ENCODE measurements around the gene CACNA1F.

Gene CACNA1F

DNA sequence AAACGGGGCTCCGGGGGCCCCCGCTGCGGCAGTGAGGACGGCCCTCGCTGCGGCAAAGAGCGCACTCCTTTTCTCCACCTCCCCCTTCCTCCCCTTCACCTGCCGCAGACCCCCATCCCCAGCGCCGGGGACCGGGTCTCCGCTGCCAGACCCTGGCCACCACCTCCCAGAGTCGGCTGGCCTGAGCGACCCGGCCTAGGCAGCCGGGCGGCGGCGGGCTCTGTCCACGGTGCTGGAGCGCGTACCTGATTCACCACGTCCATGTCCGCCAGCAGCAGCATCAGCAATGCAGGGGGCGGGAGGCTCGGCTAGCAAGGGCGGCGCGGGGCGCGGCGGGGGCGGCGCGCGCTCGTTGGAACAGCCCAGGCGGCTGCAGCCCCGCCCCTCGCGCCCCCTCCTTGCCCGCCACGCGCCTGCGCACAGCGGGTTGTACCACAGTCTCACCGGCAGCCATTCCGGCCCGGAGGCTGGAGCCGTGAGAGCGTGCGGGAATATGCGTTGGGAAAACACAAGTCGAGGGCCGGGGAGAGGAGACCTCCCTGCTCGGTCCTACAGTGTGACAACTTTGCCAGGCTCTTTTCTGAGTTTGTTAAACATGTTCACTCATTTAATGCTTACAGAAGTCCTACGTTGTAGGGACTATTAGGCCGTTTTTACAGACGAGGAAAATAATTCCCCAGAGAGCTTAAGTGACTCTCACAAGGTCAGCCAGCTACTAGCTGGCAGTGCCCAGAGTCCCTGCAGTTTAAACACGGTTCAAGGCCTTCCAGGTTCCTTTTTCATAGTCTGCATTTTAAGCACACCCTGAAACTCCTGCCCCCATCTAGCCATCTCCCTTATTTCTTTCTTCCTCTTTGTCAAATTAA is 33.0 kb downstream of the CACNA1F start, which contains the start of gene SYP:
Gene SYP, minus strand, starts transcription at position 288 of the 866 bp plus-strand sequence. Its CDS starts 7 bp downstream, at position 281.
- no peaks in the 10 kb centered on the region for H3K79me2 ChIP-seq (ENCODE audit: control insufficient read depth, insufficient read depth, low read length)

DNA sequence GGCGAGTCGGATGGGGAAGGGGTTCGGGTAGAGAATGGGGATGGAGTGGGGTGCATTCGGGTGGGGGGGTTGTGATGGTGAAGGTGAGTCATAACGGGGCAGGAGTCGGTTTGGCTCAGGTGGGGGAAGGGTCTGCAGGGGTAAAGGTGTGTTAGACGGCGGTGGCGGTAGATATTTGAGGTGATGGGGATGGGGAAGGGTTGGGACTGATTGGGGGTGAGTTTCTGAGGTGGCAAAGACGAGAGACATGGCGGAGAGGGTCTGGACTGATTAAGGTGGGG is 33.9 kb downstream of the CACNA1F start:
- H3K36me3 ChIP-seq (ENCODE audit: control insufficient read depth, insufficient read depth, low read length) = no peaks in the 10 kb centered on the region
- H3K9ac ChIP-seq (ENCODE audit: low read length) = no peak overlapping the region
- H4K5ac ChIP-seq (ENCODE audit: low read length) = no peak overlapping the region
- H3K23ac ChIP-seq (ENCODE audit: low read length) = no peak overlapping the region
- no peak overlapping the region for H3K18ac ChIP-seq (ENCODE audit: low read length)
- H2BK5ac ChIP-seq (ENCODE audit: low read length) = no peak overlapping the region
- no peak overlapping the region for H3K4me2 ChIP-seq (ENCODE audit: low read length)
- H3K27ac ChIP-seq (ENCODE audit: low read depth, low read length) = no peak overlapping the region
- no peak overlapping the region for H2BK120ac ChIP-seq (ENCODE audit: low read depth, low read length)
- H3K4me3 ChIP-seq (ENCODE audit: low read length) = no peak overlapping the region
- no peak overlapping the region for H3K56ac ChIP-seq (ENCODE audit: low read length)
- H3K4ac ChIP-seq (ENCODE audit: low read depth, low read length) = no peak overlapping the region
- WGBS (ENCODE audit: extremely low coverage, insufficient coverage, low lambda C conversion rate) = no CpG with 5 or more reads among the region's 11 CpGs
- no peaks in the 10 kb centered on the region for H3K79me2 ChIP-seq (ENCODE audit: control insufficient read depth, insufficient read depth, low read length)
- no peak for DNase-seq
- no peaks in the 10 kb centered on the region for H3K27me3 ChIP-seq (ENCODE audit: insufficient read depth, low read length, poor library complexity)
- H4K8ac ChIP-seq (ENCODE audit: low read depth, low read length) = no peak overlapping the region
- H2BK15ac ChIP-seq (replicated peaks; ENCODE audit: low read depth) = no peak overlapping the region
- no peaks in the 10 kb centered on the region for H3K79me1 ChIP-seq (ENCODE audit: low read length)
- H3K4me1 ChIP-seq (ENCODE audit: control insufficient read depth, low read depth, low read length) = no peaks in the 10 kb centered on the region
- H2AK5ac ChIP-seq (ENCODE audit: low read length) = no peak overlapping the region

More for the DNA sequence above, 33.0 kb downstream of the CACNA1F start, which contains the start of gene SYP:
- Histone ChIP-seq H3K9ac (ENCODE audit: low read length) (peak within 1 kb of the TSS; percentile 49), H3K79me1 (ENCODE audit: low read length) (no peaks in the 10 kb centered on the region), H3K18ac (ENCODE audit: low read length) (no peak within 1 kb of the TSS), H2BK5ac (ENCODE audit: low read length) (no peak within 1 kb of the TSS), H2AK5ac (ENCODE audit: low read length) (no peak within 1 kb of the TSS), H3K4me2 (ENCODE audit: low read length) (no peak within 1 kb of the TSS), H3K36me3 (ENCODE audit: control insufficient read depth, insufficient read depth, low read length) (no peaks in the 10 kb centered on the region), H4K8ac (ENCODE audit: low read depth, low read length) (no peak within 1 kb of the TSS), H4K5ac (ENCODE audit: low read length) (no peak within 1 kb of the TSS), H3K27ac (ENCODE audit: low read depth, low read length) (no peak within 1 kb of the TSS), H2BK120ac (ENCODE audit: low read depth, low read length) (no peak within 1 kb of the TSS), H3K4me3 (ENCODE audit: low read length) (no peak within 1 kb of the TSS), H2BK15ac (replicated peaks; ENCODE audit: low read depth) (no peak within 1 kb of the TSS), H3K27me3 (ENCODE audit: insufficient read depth, low read length, poor library complexity) (no peaks in the 10 kb centered on the region), H3K56ac (ENCODE audit: low read length) (peak within 1 kb of the TSS; percentile 60), H3K4ac (ENCODE audit: low read depth, low read length) (no peak within 1 kb of the TSS), H3K23ac (ENCODE audit: low read length) (no peak within 1 kb of the TSS), H3K4me1 (ENCODE audit: control insufficient read depth, low read depth, low read length) (no peaks in the 10 kb centered on the region)
- peak; percentile 92 for DNase-seq
- WGBS (ENCODE audit: extremely low coverage, insufficient coverage, low lambda C conversion rate) = no CpG with 5 or more reads among the region's 61 CpGs

GRCh38 chrX:49198540-49199314 is 34.4 kb downstream of the CACNA1F start:
- H3K36me3 ChIP-seq (ENCODE audit: control insufficient read depth, insufficient read depth, low read length) = no peaks in the 10 kb centered on the region
- H3K79me2 ChIP-seq (ENCODE audit: control insufficient read depth, insufficient read depth, low read length) = no peaks in the 10 kb centered on the region
- H2AK5ac ChIP-seq (ENCODE audit: low read length) = no peak overlapping the region
- H3K9ac ChIP-seq (ENCODE audit: low read length) = no peak overlapping the region
- no peak overlapping the region for H3K56ac ChIP-seq (ENCODE audit: low read length)
- H3K4me3 ChIP-seq (ENCODE audit: low read length) = no peak overlapping the region
- H2BK120ac ChIP-seq (ENCODE audit: low read depth, low read length) = no peak overlapping the region
- no peak for DNase-seq
- no peak overlapping the region for H2BK15ac ChIP-seq (replicated peaks; ENCODE audit: low read depth)
- no CpG with 5 or more reads among the region's 12 CpGs for WGBS (ENCODE audit: extremely low coverage, insufficient coverage, low lambda C conversion rate)
- H4K5ac ChIP-seq (ENCODE audit: low read length) = no peak overlapping the region
- no peak overlapping the region for H4K8ac ChIP-seq (ENCODE audit: low read depth, low read length)
- H3K23ac ChIP-seq (ENCODE audit: low read length) = no peak overlapping the region
- no peaks in the 10 kb centered on the region for H3K27me3 ChIP-seq (ENCODE audit: insufficient read depth, low read length, poor library complexity)
- H3K4me2 ChIP-seq (ENCODE audit: low read length) = no peak overlapping the region
- H3K4me1 ChIP-seq (ENCODE audit: control insufficient read depth, low read depth, low read length) = no peaks in the 10 kb centered on the region
- H2BK5ac ChIP-seq (ENCODE audit: low read length) = no peak overlapping the region
- no peak overlapping the region for H3K4ac ChIP-seq (ENCODE audit: low read depth, low read length)
- no peak overlapping the region for H3K18ac ChIP-seq (ENCODE audit: low read length)
- no peak overlapping the region for H3K27ac ChIP-seq (ENCODE audit: low read depth, low read length)
- H3K79me1 ChIP-seq (ENCODE audit: low read length) = no peaks in the 10 kb centered on the region

DNA sequence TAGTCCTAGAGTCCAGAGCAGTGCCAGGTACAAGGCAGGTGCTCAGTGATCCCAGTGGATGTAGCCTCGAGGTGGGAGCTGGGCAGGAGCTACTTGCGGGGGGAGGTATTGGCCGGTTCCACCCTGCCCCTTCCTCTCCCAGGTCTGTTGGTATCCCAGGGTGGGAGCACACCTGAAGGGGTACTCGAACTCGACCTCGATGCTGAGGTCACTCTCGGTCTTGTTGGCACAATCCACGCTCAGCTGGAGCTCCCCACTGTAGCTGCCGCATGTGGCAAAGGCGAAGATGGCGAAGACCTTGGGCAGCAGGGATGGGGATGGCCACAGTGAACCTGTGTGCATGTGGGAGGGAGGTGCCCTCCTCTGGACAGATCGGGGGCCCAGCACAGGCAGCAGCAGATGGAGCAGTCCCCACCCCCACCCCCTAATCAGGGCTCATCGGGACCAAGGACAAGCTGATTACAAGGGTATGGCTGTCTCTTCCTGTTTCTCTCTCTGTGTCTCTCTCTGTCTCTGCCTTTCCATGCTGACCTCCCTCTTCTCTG is 35.5 kb downstream of the CACNA1F start:
- Histone ChIP-seq H3K4me1 (ENCODE audit: control insufficient read depth, low read depth, low read length) (no peaks in the 10 kb centered on the region), H2BK5ac (ENCODE audit: low read length) (no peak overlapping the region), H2AK5ac (ENCODE audit: low read length) (no peak overlapping the region), H3K18ac (ENCODE audit: low read length) (no peak overlapping the region), H3K79me1 (ENCODE audit: low read length) (no peaks in the 10 kb centered on the region), H3K4me3 (ENCODE audit: low read length) (no peak overlapping the region), H4K8ac (ENCODE audit: low read depth, low read length) (no peak overlapping the region), H3K4me2 (ENCODE audit: low read length) (no peak overlapping the region), H3K56ac (ENCODE audit: low read length) (no peak overlapping the region), H3K36me3 (ENCODE audit: control insufficient read depth, insufficient read depth, low read length) (no peaks in the 10 kb centered on the region), H3K27ac (ENCODE audit: low read depth, low read length) (no peak overlapping the region), H3K23ac (ENCODE audit: low read length) (no peak overlapping the region), H3K27me3 (ENCODE audit: insufficient read depth, low read length, poor library complexity) (no peaks in the 10 kb centered on the region), H3K4ac (ENCODE audit: low read depth, low read length) (no peak overlapping the region), H2BK15ac (replicated peaks; ENCODE audit: low read depth) (no peak overlapping the region), H4K5ac (ENCODE audit: low read length) (no peak overlapping the region), H3K9ac (ENCODE audit: low read length) (no peak overlapping the region), H2BK120ac (ENCODE audit: low read depth, low read length) (no peak overlapping the region), H3K79me2 (ENCODE audit: control insufficient read depth, insufficient read depth, low read length) (no peaks in the 10 kb centered on the region)
- WGBS (ENCODE audit: extremely low coverage, insufficient coverage, low lambda C conversion rate) = no CpG with 5 or more reads among the region's 13 CpGs
- no peak for DNase-seq

DNA sequence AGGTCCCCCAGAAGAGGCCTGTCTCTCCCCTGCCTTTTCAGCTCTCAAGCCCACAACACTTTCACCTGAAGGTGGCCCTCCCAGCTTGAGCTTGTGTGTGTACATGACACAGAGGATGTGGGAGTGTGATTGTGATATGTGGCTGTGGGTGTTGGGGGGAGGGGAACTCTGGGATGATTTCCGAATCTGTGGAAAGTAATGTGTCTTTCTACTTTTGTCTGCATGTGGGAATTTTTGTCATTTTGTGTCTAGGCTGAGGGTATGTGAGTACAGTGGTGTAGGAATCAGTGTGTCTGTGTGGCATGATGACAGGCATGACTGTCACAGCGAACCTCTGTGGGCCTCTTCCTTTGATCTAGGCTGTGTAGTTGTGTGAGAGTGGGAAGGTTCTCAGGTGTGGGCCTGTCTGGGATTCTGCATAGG is 39.6 kb downstream of the CACNA1F start:
- Histone ChIP-seq H3K4me2 (ENCODE audit: low read length) (no peak overlapping the region), H2BK15ac (replicated peaks; ENCODE audit: low read depth) (no peak overlapping the region), H3K79me1 (ENCODE audit: low read length) (no peaks in the 10 kb centered on the region), H3K4me1 (ENCODE audit: control insufficient read depth, low read depth, low read length) (no peaks in the 10 kb centered on the region), H3K4me3 (ENCODE audit: low read length) (no peak overlapping the region), H3K27ac (ENCODE audit: low read depth, low read length) (no peak overlapping the region), H2AK5ac (ENCODE audit: low read length) (no peak overlapping the region), H2BK5ac (ENCODE audit: low read length) (no peak overlapping the region), H2BK120ac (ENCODE audit: low read depth, low read length) (no peak overlapping the region), H3K36me3 (ENCODE audit: control insufficient read depth, insufficient read depth, low read length) (no peaks in the 10 kb centered on the region), H4K8ac (ENCODE audit: low read depth, low read length) (no peak overlapping the region), H3K56ac (ENCODE audit: low read length) (no peak overlapping the region), H3K79me2 (ENCODE audit: control insufficient read depth, insufficient read depth, low read length) (no peaks in the 10 kb centered on the region), H4K5ac (ENCODE audit: low read length) (no peak overlapping the region), H3K4ac (ENCODE audit: low read depth, low read length) (no peak overlapping the region), H3K27me3 (ENCODE audit: insufficient read depth, low read length, poor library complexity) (no peaks in the 10 kb centered on the region), H3K9ac (ENCODE audit: low read length) (no peak overlapping the region), H3K18ac (ENCODE audit: low read length) (no peak overlapping the region), H3K23ac (ENCODE audit: low read length) (no peak overlapping the region)
- WGBS (ENCODE audit: extremely low coverage, insufficient coverage, low lambda C conversion rate) = no CpG with 5 or more reads among the region's 2 CpGs
- DNase-seq = no peak
